MM.1S (cell line): Measurements from ENCODE around the gene SNTG2.

Experiments used
- CTCF ChIP-seq: fragments of 300-600 bp; sonication (generic); IDR thresholded peaks from 2 replicates; pipeline ENCODE4 v1.5.1; 2016; ENCODE audit warnings: antibody characterized with exemption, low read length, mixed read lengths
- EZH2 ChIP-seq: fragments of 300-600 bp; sonication (generic); optimal IDR thresholded peaks from 2 replicates; pipeline ENCODE3; 2017; ENCODE audit warnings: low read depth, mild to moderate bottlenecking, antibody characterized with exemption, low read length, mixed read lengths
- EZH2phosphoT487 ChIP-seq: fragments of 300-600 bp; sonication (generic); IDR thresholded peaks from 2 replicates; pipeline ENCODE4 v1.6.1; 2018; ENCODE audit warnings: antibody characterized with exemption, low read length

GRCh38 chr2:1406434-1406833 is 455.8 kb downstream of the SNTG2 start:
- TF ChIP-seq CTCF (no peak), EZH2phosphoT487 (no peak), EZH2 (no peak)
